ENCODE measurements around the gene RAD51B.

The RAD51B gene

DNA sequence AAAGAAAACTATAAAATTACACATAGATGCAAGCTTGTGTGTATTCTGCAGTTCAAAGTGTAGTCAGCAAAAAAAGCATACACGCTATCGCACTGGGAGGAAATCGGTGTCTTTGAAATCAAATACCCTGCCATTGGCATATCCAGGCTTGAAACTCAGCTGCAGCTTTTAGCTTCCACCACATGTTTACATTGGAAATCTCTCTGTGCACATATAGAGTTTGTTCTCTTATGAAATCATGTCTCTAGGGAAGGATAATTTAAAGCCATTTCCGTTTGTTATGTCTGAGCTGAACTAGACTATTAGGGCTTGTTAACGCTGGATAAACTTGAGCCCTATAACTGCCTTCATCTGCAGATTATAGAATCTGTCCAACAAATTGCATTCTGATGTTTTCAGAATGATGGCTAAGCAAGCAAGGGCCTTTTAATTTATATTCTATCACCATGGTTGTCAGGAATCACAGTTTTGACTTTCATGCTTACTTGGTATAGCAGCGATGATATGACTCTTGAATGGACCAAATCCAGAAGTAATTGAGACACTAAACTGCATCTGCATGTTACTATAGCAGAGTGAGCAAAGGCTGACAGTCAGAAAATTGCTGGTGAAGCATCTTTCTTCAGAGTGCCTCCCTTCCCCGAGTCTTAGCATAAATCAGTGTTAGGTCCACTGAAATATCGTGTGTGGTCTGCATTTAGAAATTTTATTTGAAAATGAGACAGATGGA is 530.5 kb downstream of the RAD51B start:
- DNase-seq, result no peak

DNA sequence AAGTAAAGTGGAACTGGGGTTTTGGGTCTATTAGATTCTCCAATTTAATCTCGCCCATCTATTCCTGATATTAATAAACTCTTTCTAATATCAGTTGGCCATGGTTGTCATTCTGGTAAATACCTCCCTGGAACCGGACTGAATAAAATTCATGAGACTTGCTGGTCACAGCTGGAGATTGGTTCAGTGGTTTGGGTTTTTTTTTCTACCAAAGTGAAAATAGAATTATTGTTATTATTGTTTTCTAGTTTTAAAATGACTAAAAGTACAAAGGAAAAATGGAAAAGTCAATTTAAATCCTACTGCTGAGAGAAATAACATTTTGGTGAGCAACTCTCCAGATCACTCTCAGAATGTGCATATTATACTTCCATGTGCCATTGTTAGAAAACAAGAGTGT is 535.8 kb downstream of the RAD51B start:
- DNase-seq, result no peak

DNA sequence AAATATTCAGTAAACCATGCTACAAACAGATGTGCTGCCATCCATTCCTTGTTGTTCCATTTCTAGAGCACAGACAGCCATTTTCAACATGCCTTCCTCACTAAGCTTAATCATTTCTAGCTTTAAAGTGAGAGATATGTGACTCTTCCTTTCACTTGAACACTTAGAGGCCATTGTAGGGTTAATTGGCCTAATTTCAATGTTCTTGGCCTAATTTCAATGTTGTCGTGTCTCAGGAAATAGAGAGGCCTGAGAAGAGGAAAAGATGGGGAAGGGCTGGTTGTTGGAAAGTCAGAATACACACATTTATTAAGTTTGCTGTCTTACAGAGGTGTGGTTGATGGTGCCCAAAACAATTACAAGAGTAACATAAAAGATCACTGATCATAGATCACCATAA is 538.2 kb downstream of the RAD51B start:
- no peak for DNase-seq

DNA sequence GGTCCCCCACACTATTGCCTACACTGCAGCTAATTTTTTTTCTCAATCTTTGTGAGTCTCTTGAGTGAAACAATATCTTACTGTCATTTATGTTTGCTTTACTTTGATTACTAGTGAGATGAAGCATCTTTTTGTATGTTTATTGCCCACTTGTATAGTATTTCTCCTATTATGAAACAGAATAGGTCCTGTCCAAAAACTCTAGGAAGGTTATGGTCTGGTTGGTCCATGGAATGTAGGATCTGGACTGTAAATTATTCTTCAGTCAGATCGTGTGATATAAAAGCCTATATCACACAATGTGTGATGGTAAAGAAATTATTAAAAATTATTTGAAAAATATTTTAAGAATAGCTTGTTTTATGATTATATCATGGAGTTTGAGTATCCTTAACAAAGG is 538.9 kb downstream of the RAD51B start:
- no peak for DNase-seq

DNA sequence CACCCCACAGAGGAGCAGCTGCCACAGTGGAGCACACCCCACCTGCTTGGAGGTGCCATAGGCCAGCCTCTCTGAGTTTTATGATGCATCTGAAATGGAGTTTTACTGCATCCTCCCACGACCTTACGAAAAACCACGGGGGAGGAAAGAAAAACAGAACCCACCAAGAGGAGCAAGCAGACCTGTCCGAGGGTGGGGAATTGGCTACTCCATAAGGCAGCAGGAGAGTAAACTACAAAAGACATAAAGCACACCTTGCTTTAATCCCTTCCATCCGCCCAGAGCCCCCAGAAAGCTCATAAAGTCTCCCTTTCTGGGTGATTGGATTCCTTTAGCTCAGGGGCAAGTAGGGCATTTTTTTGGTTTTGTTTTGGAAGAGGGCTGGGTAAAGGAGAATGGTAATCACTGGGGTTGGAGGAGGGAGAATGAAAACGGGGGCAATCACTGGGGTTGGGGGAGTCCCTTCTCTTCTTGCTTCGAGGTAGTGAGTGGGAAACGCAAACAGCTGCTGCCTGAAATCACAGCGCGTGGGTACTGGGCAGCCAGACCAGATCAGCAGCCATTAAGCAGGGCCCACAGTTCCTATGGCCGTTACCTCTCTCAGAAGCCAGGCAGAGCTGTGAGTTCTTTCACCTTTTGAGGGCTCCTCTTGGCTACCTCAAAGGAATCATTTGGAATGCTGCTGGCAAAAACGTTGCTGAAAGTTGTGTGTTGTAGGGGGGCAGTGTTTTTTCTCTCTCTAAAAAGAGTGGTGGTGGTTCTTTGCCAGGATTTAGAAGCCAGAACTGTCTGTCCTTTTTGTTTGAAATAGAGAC is 539.6 kb downstream of the RAD51B start:
- no peak for DNase-seq

DNA sequence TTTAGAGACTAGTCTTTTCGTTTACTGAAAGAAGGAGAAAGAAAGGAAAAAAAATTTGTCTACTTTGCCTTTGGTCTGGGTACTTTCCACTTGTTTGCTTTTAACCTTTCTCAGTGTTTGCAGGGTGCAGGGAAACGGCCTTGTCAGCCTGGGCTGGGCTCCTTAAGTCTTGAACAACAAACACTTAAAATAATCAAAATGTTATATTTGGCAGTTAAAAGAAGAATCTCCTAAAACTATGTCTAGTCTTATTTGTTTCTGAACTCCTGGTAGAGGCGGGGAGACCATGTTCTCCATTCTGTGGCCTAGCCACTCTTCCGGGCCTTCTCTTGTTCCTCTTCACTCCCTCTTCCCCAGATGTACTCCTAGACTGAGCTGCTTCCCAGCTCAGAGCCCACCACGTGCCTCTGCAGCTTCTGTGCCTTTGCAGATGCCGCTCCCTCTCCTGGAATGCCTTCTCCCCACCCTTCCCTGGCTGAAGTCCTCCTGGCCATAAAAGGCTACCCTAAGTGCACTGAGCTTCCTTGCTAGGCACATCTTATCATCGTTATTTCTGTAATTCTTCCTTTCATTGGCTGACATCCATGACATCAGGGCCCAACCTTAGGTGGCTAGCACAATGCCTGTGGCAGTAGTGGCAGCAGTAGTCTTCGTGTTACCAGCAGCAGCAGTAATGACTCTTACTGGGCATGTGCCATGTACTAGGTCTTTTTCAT is 540.4 kb downstream of the RAD51B start:
- no peak for DNase-seq

DNA sequence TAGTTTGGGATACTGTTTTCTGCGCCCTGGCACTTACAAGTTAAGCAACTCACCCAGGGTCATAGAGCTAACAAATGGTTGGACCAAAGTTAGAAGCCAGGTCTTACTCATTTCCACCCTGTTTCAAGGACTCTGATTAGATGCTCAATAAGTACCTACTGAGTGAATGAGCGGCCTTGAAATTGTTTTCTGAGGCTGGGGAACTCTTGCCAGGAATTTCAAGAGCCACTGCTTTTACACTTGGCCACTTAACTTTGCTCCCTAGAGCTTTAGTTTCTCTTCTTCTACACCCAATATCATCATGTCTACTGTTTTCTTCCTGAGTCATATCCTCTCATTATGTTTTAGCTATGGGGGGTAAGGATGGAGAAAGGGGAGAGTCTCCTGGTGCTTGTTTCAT is 541.7 kb downstream of the RAD51B start:
- DNase-seq, result no peak

DNA sequence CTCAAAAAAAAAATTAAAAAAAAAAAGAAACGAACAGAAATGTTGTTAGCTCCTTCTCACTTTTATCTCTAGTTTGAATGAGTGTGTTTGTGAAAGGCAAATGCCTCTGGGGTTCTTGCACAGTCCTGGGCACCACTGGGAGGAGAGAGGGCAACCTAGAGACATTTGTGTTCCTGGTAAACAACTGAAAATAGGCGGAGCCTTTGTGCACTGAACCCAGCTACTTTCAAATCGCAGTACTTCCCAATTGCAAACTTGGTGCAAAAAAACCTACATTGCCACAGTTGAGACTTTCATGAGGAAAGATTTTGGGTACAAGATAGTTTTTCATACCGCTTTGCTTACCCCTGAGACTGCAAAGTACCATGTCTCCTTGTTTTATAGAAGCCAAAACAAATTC is 543.3 kb downstream of the RAD51B start:
- DNase-seq, result no peak

DNA sequence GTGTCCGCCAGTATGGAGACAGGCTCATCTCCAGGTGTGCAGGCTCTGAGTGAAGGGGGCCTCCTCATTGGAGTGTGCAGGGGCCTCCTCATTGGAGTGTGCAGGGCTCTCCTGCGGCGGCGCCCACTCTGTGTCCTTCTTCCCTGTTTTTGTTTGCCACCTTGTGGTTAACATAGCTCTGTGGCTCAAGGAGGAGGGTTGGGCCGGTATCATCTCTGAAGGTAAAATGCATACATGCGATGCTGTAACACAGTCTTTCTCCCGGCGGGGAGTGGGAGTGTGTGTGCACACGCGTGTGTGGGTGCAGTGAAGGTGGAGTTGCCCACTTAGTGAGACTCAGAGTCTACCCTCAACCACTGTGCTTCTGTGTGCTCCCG is 543.9 kb downstream of the RAD51B start:
- no peak for DNase-seq

DNA sequence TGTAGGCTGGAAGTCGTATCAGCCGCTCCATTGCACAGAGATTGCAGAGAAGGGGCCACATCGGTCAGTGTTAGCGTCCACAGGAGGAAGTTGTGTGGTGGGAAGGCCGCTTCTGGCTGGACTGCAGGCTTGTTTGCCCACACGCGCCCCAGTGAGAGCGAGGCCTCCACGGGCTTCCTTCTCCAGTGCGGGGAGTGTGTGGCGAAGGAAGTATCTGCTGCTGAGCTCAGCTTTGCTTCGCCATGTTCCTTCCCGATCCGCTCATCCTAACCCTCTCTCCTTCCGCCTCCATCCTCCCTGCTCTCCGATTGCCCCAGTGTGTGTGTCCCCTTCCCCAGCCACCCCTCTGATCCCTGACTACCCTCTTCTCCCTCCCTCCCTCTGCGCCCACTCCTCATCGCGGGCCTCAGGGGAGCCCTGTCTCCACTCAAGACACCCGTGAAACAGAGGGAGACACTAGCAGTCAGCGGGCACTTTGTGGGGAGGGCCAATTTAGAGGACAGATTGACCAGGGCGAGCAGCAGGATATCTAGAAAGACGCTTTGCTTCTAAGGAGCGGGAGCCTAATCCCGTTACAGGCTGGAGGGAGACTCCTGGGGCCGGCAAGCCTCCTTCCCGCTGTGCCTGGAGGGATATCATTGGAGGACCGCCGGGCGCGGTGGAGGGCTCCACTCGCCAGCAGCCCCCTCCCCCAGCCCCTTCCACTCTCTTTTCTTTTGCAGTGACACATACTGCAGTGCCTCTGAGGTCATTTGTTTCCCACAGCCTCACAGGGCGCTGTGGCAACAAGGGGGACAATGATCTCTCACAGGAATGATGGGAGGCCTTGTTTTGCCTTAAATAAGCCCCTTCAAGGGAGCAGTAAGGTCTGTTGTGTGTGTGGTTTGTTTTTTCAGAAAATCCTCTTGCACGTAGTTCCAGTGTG is 544.5 kb downstream of the RAD51B start:
- DNase-seq, result no peak

DNA sequence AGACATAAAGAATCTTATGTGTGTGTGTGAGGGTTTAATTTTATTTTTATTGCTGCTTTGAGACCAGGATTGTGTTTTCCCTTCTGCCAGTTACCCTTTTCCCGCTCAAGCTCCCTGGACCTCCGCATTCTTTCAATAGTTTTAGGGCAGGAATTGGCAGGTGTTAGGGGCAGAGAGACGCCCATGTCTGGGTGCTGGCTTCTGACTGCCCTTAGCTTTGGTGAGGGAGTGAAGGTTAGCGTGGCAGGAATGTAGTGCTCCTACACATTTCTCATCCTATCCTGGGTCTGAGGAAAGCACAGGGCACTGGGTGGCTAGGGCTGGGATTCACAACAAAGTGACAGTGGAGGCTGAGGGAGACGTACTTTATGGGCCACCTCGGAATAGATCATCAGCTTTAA is 545.2 kb downstream of the RAD51B start:
- DNase-seq, result no peak

DNA sequence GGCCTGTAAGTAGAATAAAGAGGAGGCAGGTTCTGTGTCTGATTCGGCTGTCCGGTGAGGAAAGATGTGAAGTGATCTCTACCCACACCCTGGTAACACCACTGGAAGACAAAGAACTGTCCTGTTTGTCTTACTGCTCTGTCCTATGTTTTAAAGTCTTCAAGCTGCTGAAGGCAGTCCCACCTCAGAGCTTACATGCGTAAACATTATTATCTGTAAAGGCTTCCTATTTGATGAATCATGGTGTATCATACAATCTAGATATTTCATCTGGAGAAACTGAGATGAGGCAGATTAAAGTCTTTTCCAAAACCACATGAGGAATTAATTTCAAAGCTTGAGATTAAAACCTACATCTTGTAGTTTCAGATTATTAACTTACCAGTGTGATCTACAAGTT is 545.6 kb downstream of the RAD51B start:
- no peak for DNase-seq

DNA sequence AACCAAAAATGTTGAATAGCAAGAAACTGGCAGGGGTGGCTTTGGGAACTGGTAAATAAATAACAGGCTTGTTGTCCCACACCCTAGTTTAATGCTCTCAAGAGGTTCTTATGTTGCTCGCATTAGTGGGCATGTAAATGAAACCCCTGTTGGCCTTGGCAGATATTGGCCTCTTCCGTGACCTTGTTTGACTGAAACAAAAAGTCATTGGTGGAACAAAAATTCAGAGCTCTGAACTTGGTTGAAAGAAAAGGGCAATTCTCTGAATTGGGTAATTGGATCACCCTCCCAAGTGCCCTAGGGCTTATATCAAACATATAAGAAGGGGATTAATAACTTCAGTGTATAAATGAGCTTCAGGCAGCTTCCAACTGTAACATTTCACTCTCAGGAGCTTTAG is 547.1 kb downstream of the RAD51B start:
- DNase-seq, result no peak

DNA sequence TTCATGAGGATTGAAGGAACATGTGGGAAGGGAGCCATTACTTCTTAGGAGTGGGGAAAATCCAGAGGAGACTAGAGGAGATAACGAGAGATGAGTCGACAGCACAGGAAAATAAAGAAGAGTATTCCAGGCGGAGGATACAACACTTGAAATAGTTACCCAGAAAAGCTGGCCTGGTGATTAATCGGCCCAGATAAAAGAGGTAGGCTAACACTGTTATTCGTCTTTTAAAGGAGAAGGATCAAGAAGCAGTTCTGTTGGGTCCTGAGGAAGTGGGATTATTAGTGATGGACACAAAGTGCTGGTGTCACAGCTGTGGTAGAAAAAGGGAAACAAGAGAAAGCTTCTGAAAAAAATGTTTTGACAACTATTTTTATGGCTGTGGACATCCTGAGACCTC is 548.0 kb downstream of the RAD51B start:
- DNase-seq, result no peak

DNA sequence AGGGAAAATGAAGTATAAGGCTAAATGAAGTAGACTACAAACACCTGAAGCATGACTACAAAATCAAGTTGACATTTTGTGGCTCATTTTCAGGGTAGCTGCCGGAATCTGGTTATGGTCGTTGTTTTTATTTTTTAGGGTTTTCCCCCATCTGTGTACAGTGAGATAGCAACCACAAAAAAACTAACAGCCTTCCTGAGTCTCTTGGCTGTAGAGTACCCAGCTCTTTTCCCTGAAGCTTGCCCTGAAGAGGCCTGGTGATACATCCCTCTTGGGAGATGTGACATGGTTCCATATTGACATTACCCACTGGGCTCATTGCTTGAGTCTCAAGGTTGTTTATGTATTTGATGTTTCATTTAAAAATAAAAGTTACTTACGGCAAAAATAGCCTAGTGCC is 549.3 kb downstream of the RAD51B start:
- no peak for DNase-seq

DNA sequence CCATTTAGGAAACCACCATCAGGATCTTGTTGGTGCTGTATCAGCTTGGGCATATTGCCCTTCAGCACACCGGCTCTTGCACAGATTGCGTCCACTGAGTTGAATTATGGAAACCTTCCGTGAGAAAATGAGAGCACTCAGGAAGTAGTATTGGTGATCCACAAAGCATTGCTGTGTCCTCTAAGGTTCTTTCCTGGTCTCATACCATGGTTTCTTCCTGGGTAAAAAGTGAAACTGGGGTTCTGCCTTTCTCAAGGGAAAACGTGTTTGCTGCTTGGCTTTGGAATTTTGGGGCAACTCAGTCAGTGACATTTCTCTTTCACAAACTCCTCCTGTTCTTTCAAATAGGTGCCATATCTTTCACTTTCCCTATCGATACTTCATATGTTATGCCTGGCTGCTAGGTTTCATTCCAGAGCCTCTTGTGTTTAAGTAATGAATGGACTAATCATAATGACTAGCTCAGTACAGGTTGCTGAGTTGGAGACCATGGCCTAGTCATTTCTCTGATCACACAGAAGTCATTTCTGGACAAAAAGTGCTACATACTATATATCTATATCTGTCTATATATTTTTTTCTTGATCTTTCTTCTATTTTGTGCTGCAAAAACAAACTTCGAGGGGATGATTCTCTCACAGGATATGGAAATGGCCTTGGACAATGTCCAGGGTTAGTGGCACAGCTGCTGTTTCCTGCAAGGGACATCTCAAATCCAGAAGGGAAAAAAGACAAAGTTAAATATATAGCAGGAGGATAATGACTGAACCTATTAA is 549.9 kb downstream of the RAD51B start:
- no peak for DNase-seq

DNA sequence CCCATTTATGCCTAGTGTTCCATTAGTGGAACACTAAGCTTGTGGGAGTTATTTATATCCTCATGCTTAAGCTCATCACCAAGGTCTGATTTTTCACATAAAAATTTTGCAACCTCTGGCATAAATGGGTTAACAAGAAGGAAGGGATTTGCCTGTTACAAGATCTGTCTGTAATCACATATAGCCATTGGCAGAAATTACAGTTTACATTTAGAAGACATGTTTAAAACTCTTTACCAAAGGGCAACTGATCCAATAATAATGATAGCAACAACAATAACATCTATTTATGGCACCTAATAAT is 550.4 kb downstream of the RAD51B start:
- DNase-seq, result no peak

DNA sequence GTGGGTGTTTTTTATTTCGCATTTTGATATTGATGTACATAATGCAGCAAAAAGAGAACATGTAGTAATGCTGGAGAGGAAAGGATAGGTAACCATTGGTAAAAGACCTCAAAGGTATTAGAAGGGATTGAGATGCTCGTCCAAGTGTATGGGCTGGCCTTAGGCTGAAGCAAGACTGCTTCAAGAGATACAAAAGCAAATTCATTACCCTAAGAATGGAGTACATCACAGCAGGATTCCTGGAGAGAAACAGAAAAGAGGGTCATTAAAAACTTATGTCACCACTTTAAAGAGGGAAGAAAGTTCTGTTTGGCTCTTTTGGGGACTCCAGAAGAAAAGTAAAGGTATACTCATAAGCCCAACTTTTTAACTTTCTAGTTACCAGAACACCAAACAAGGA is 552.8 kb downstream of the RAD51B start:
- DNase-seq, result no peak

DNA sequence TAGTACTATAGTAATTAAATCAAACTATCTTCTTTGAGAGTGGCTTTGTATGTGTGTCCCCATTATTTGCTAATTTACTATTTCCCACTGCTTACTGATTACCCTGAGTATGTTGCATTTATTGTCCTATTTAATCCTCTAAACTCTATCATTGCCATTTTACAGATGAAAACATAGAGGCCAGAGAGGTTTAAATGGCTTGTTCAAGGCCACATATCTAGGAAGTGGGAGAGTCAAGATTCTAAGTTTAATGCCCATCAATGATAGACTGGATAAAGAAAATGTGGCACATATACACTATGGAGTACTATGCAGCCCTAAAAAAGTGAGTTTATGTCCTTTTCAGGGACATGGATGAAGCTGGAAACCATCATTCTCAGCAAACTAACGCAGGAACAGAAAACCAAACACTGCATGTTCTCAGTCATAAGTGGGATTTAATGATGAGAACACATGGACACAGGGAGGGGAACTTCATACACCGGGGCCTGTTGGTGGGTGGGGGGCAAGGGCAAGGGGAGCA is 553.6 kb downstream of the RAD51B start:
- DNase-seq, result no peak

DNA sequence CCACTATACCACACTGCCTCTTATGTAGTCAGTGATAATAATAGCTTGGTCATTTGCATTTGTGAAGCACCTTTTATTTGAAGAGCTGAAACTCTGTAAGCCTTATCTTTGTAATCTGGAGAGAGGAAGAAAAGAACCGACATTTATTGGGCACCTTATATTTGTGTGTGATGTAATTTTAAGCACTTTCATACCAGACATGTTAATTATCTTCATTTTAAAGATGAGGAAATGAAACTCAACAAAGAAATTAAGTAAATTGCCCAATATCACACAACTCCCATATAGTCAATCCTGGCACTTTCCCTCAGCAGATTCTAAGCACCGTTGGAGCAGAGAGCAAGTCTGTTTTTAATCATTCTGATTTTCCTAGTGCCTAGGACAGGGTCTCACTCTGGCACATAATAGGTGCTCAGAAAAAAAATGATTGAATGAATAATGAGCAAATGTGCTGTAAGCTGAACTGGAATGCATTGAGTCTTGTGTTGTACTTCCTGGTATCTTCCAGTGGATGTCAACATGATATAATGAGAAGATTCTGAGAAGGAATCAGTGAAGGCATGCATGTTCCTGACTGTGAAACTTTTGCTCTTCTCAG is 554.4 kb downstream of the RAD51B start:
- DNase-seq, result no peak

DNA sequence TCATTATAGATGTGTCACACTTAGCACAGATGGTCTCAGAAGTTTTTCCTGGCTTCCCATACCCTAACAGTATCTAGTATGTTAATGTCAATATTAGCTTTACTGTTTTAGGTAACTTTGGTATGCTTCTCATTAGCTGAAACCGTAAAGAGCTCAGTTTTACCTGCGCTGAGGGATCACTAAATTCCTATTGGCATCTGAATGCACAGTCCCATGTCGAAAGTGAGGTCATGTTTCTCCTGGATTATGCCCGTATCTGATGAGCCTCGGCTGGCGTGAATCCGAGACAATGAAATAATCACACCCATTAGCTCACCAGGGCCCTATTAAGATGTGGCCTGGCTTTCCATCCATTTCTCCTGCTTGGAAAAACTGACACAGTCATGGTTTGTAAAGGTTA is 555.1 kb downstream of the RAD51B start:
- DNase-seq, result no peak

DNA sequence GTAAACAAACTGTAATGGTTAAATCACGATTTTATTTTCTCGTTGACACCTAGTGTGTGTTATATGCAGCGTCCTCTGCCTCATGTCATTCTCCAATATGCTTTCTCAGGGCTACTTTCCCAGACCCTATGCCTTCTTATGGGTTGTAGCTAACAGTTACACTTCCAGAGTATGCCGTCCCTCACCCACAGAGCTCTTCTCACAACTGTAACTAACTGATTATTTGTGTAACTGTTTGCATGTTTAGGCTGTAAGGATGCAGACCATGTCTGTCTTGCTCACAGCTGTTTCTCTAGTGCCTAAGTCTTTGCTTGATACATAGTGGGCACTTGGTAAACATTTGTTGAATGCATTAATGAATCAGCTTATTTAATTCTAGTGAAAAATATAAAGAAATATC is 555.8 kb downstream of the RAD51B start:
- no peak for DNase-seq
